OCI-LY1 (cell line): ENCODE data around the gene ADCK1.

ENCODE experiments used
- H2AFZ ChIP-seq: fragments of 200-600 bp; sonication (generic), shearing (Covaris generic); 2 replicates; pipeline ENCODE4 v1.6.0; 2014; ENCODE audit warnings: antibody characterized with exemption, mild to moderate bottlenecking, low read length
- H3F3A ChIP-seq: fragments of 200-600 bp; sonication (generic), shearing (Covaris generic); 2 replicates; pipeline ENCODE4 v1.6.0; 2014; ENCODE audit warnings: mild to moderate bottlenecking, antibody characterized with exemption, low read length, moderate library complexity; ENCODE audit not compliant: insufficient read depth
- H3K27ac ChIP-seq: fragments of 200-600 bp; sonication (generic); 2 replicates; pipeline ENCODE4 v1.5.1; 2014; ENCODE audit warnings: low read length, mixed run types, mild to moderate bottlenecking, low read depth; ENCODE audit not compliant: poor library complexity, severe bottlenecking
- H3K27me3 ChIP-seq: fragments of 200-600 bp; sonication (generic); 2 replicates; pipeline ENCODE4 v1.6.0; 2014; ENCODE audit warnings: antibody characterized with exemption, mild to moderate bottlenecking, low read length, moderate library complexity; ENCODE audit not compliant: insufficient read depth
- H3K36me3 ChIP-seq: fragments of 200-600 bp; sonication (generic); 2 replicates; pipeline ENCODE4 v1.6.1; 2014; ENCODE audit warnings: mild to moderate bottlenecking, antibody characterized with exemption, low read length, moderate library complexity, mixed read lengths; ENCODE audit not compliant: insufficient read depth
- H3K4me1 ChIP-seq: fragments of 200-600 bp; sonication (generic); 2 replicates; pipeline ENCODE4 v1.5.1; 2014; ENCODE audit warnings: mild to moderate bottlenecking, low read length, moderate library complexity; ENCODE audit not compliant: insufficient read depth, severe bottlenecking
- H3K4me2 ChIP-seq: fragments of 200-600 bp; sonication (generic), shearing (Covaris generic); 2 replicates; pipeline ENCODE4 v1.6.1; 2014; ENCODE audit warnings: low read length
- H3K4me3 ChIP-seq: fragments of 200-600 bp; sonication (generic); 2 replicates; pipeline ENCODE4 v1.5.1; 2014; ENCODE audit warnings: low read length, low read depth, mild to moderate bottlenecking, mixed read lengths; ENCODE audit not compliant: poor library complexity, severe bottlenecking
- H3K79me2 ChIP-seq: fragments of 200-600 bp; shearing (Covaris generic); 2 replicates; pipeline ENCODE4 v1.6.1; 2016; ENCODE audit warnings: mixed run types, low read length, mixed read lengths; ENCODE audit not compliant: insufficient read depth
- H3K9ac ChIP-seq: fragments of 200-600 bp; sonication (generic), shearing (Covaris generic); 2 replicates; pipeline ENCODE4 v1.6.1; 2014; ENCODE audit warnings: mild to moderate bottlenecking, low read length, mixed read lengths
- H3K9me2 ChIP-seq: fragments of 200-600 bp; sonication (generic), shearing (Covaris generic); 2 replicates; pipeline ENCODE4 v1.6.1; 2014; ENCODE audit warnings: low read depth, mild to moderate bottlenecking, low read length, mixed read lengths
- H3K9me3 ChIP-seq: fragments of 200-600 bp; shearing (Covaris generic); 2 replicates; pipeline ENCODE4 v1.6.1; 2014; ENCODE audit warnings: low read length, mixed read lengths
- H4K20me1 ChIP-seq: fragments of 200-600 bp; sonication (generic), shearing (Covaris generic); 2 replicates; pipeline ENCODE4 v1.6.0; 2016; ENCODE audit warnings: mild to moderate bottlenecking, low read length; ENCODE audit not compliant: insufficient read depth
- CTCF ChIP-seq: fragments of 200-600 bp; sonication (generic), shearing (Covaris generic); IDR thresholded peaks from 2 replicates; pipeline ENCODE4 v1.5.1; 2017; ENCODE audit warnings: mild to moderate bottlenecking, antibody characterized with exemption, low read length, moderate library complexity, mixed read lengths
- EZH2 ChIP-seq: fragments of 200-600 bp; sonication (generic), shearing (Covaris generic); IDR thresholded peaks from 2 replicates; pipeline ENCODE4 v1.8.0; 2017; ENCODE audit warnings: borderline replicate concordance, mixed run types, mild to moderate bottlenecking, antibody characterized with exemption, low read length, moderate library complexity, mixed read lengths

Gene ADCK1

GRCh38 chr14:77760381-77761204 lies 39.3 kb upstream of the ADCK1 start, which contains the start of gene SNW1:
Gene SNW1, minus strand, starts transcription at chr14:77761156. Its CDS starts 29 bp downstream, at chr14:77761127.
- Histone ChIP-seq H3K9me3 (no peaks in the 10 kb centered on the region), H3K4me3 (peak within 1 kb of the TSS; percentile 98), H3K9ac (peak within 1 kb of the TSS; percentile 96), H2AFZ (peak within 1 kb of the TSS; percentile 99), H3K27ac (peak within 1 kb of the TSS; percentile 76), H4K20me1 (no peaks in the 10 kb centered on the region), H3F3A (no peaks in the 10 kb centered on the region), H3K4me2 (peak within 1 kb of the TSS; percentile 100), H3K27me3 (no peaks in the 10 kb centered on the region), H3K9me2 (no peaks in the 10 kb centered on the region), H3K36me3 (peaks cover 34% of the 10 kb centered on the region), H3K4me1 (peaks cover 47% of the 10 kb centered on the region), H3K79me2 (peaks cover 44% of the 10 kb centered on the region)
- 0 out of 2 replicates have a peak, but pooled peaks have one; percentile 5 for TF ChIP-seq CTCF
- TF ChIP-seq EZH2 = no peak

- no peaks in the 10 kb centered on the region for H3K27me3 ChIP-seq
- peak overlapping the region; percentile 96 for H3K9ac ChIP-seq
- H3K27ac ChIP-seq = no peak overlapping the region
- peak overlapping the region; percentile 100 for H3K4me2 ChIP-seq
- TF ChIP-seq CTCF (peak; percentile 45; the same call in 1 of the 2 replicates), EZH2 (no peak)
- H2AFZ ChIP-seq = peak overlapping the region; percentile 99
- peaks cover 39% of the 10 kb centered on the region for H3K79me2 ChIP-seq
- no peaks in the 10 kb centered on the region for H4K20me1 ChIP-seq
- no peaks in the 10 kb centered on the region for H3K9me2 ChIP-seq
- H3K4me1 ChIP-seq = peaks cover 47% of the 10 kb centered on the region
- peaks cover 26% of the 10 kb centered on the region; the same call in 1 of the 2 replicates for H3K36me3 ChIP-seq
- peak overlapping the region; percentile 98 for H3K4me3 ChIP-seq
- no peaks in the 10 kb centered on the region for H3K9me3 ChIP-seq
- no peaks in the 10 kb centered on the region for H3F3A ChIP-seq
Observed at GRCh38 chr14:77761205-77761931, 38.5 kb upstream of the ADCK1 start.

GRCh38 chr14:77763316-77763715 lies 36.6 kb upstream of the ADCK1 start:
- peaks cover 14% of the 10 kb centered on the region; the same call in 1 of the 2 replicates for H3K36me3 ChIP-seq
- H3K4me3 ChIP-seq = no peak overlapping the region
- peaks cover 23% of the 10 kb centered on the region for H3K79me2 ChIP-seq
- peak overlapping the region; percentile 79; the same call in 1 of the 2 replicates for H2AFZ ChIP-seq
- no peaks in the 10 kb centered on the region for H3K27me3 ChIP-seq
- TF ChIP-seq EZH2 (no peak), CTCF (no peak)
- H3F3A ChIP-seq = no peaks in the 10 kb centered on the region
- no peaks in the 10 kb centered on the region for H3K9me3 ChIP-seq
- no peak overlapping the region for H3K9ac ChIP-seq
- peaks cover 43% of the 10 kb centered on the region for H3K4me1 ChIP-seq
- H3K9me2 ChIP-seq = no peaks in the 10 kb centered on the region
- no peak overlapping the region for H3K27ac ChIP-seq
- H4K20me1 ChIP-seq = no peaks in the 10 kb centered on the region
- no peak overlapping the region for H3K4me2 ChIP-seq
